Mucosa of rectum (tissue), 2 donors: Measurements from ENCODE around the gene KICS2.

ENCODE experiments used
- H3K27ac ChIP-seq, 2 donors: one replicate each; pipeline ENCODE4 v1.7.0; 2013; ENCODE audit warnings: inconsistent platforms in 2 of 2, low read depth in 2 of 2, low read length in 2 of 2
- H3K27me3 ChIP-seq, 2 donors: one replicate each; pipeline ENCODE4 v1.7.0; 2013; ENCODE audit warnings: low read length in 2 of 2; ENCODE audit not compliant: control insufficient read depth in 2 of 2, insufficient read depth in 2 of 2
- H3K36me3 ChIP-seq, 2 donors: one replicate each; pipeline ENCODE4 v1.7.0; 2013; ENCODE audit warnings: low read length in 2 of 2; ENCODE audit not compliant: control insufficient read depth in 2 of 2, insufficient read depth in 2 of 2
- H3K4me1 ChIP-seq, 2 donors: one replicate each; pipeline ENCODE4 v1.7.0; 2013; ENCODE audit warnings: low read length in 2 of 2, mild to moderate bottlenecking in 1 of 2; ENCODE audit not compliant: control insufficient read depth in 2 of 2, insufficient read depth in 2 of 2
- H3K4me3 ChIP-seq, 2 donors: one replicate each; pipeline ENCODE4 v1.7.0; 2013; ENCODE audit warnings: low read length in 2 of 2
- H3K9ac ChIP-seq, 2 donors: one replicate each; pipeline ENCODE4 v1.7.0; 2013; ENCODE audit warnings: low read length in 2 of 2, low read depth in 1 of 2, mild to moderate bottlenecking in 1 of 2
- H3K9me3 ChIP-seq, 2 donors: one replicate each; pipeline ENCODE4 v1.7.0; 2013; ENCODE audit warnings: low read length in 2 of 2; ENCODE audit not compliant: control insufficient read depth in 2 of 2
- donor health status: healthy.
- donor health status: Normal muscosa, but diverticular disease.

The KICS2 gene

GRCh38 chr12:64181430-64182291, 40.4 kb downstream of the KICS2 start:
- Histone ChIP-seq H3K9me3 (no peaks in the 10 kb centered on the region), H3K4me3 (no peak overlapping the region), H3K9ac (no peak overlapping the region), H3K27me3 (no peaks in the 10 kb centered on the region), H3K36me3 (no peaks in the 10 kb centered on the region), H3K27ac (no peak overlapping the region), H3K4me1 (no peaks in the 10 kb centered on the region)

- Histone ChIP-seq H3K4me1 (no peaks in the 10 kb centered on the region), H3K27ac (no peak overlapping the region), H3K36me3 (no peaks in the 10 kb centered on the region), H3K27me3 (no peaks in the 10 kb centered on the region), H3K4me3 (no peak overlapping the region), H3K9me3 (no peaks in the 10 kb centered on the region), H3K9ac (no peak overlapping the region)
Observed at GRCh38 chr12:64180951-64181350, 41.1 kb downstream of the KICS2 start.

GRCh38 chr12:64178122-64178521, 44.0 kb downstream of the KICS2 start:
- H3K9ac ChIP-seq = no peak overlapping the region
- no peaks in the 10 kb centered on the region for H3K27me3 ChIP-seq
- peaks cover 0 to 3% of the 10 kb centered on the region in 2 donors for H3K4me1 ChIP-seq
- H3K27ac ChIP-seq = no peak overlapping the region
- H3K4me3 ChIP-seq = no peak overlapping the region
- H3K36me3 ChIP-seq = no peaks in the 10 kb centered on the region
- H3K9me3 ChIP-seq = no peaks in the 10 kb centered on the region

- no peak overlapping the region for H3K9ac ChIP-seq
- no peak overlapping the region for H3K27ac ChIP-seq
- no peaks in the 10 kb centered on the region for H3K9me3 ChIP-seq
- H3K27me3 ChIP-seq = no peaks in the 10 kb centered on the region
- H3K36me3 ChIP-seq = no peaks in the 10 kb centered on the region
- H3K4me1 ChIP-seq = peaks cover 0 to 3% of the 10 kb centered on the region in 2 donors
- no peak overlapping the region for H3K4me3 ChIP-seq
Observed at GRCh38 chr12:64177001-64177400, 45.1 kb downstream of the KICS2 start.

GRCh38 chr12:64175254-64175945, 46.7 kb downstream of the KICS2 start:
- H3K36me3 ChIP-seq = no peaks in the 10 kb centered on the region
- H3K9me3 ChIP-seq = no peaks in the 10 kb centered on the region
- H3K27ac ChIP-seq = no peak overlapping the region
- peaks cover 0 to 3% of the 10 kb centered on the region in 2 donors for H3K4me1 ChIP-seq
- H3K27me3 ChIP-seq = no peaks in the 10 kb centered on the region
- H3K9ac ChIP-seq = no peak overlapping the region
- H3K4me3 ChIP-seq = no peak overlapping the region

- no peaks in the 10 kb centered on the region for H3K36me3 ChIP-seq
- H3K27ac ChIP-seq = no peak overlapping the region
Observed at GRCh38 chr12:64173456-64173855, 48.6 kb downstream of the KICS2 start.

More at GRCh38 chr12:64173456-64173855, 48.6 kb downstream of the KICS2 start:
- no peak overlapping the region for H3K4me3 ChIP-seq
- peaks cover 0 to 3% of the 10 kb centered on the region in 2 donors for H3K4me1 ChIP-seq
- no peaks in the 10 kb centered on the region for H3K9me3 ChIP-seq
- no peak overlapping the region for H3K9ac ChIP-seq
- H3K27me3 ChIP-seq = no peaks in the 10 kb centered on the region
